NCI-H2171 (cell line): Measurements from ENCODE around the gene PRDM16.

Source experiments
- DNase-seq: peaks from one replicate; lab custom pipeline; 2025; lab: John Stamatoyannopoulos, UW

The PRDM16 gene

GRCh38 chr1:3183411-3183810 lies 114.4 kb downstream of the PRDM16 start:
- no peak for DNase-seq

GRCh38 chr1:3183813-3184212 lies 114.8 kb downstream of the PRDM16 start:
- DNase-seq: no peak

GRCh38 chr1:3184666-3185065 lies 115.7 kb downstream of the PRDM16 start:
- DNase-seq: no peak

GRCh38 chr1:3185896-3186525 lies 117.0 kb downstream of the PRDM16 start:
- DNase-seq: no peak

- DNase-seq: no peak
These were observed 117.5 kb downstream of the PRDM16 start for GRCh38 chr1:3186526-3186921.

GRCh38 chr1:3187415-3188149 lies 118.6 kb downstream of the PRDM16 start:
- DNase-seq: no peak

GRCh38 chr1:3188150-3188971 lies 119.4 kb downstream of the PRDM16 start:
- DNase-seq: no peak

- no peak for DNase-seq
These were observed 121.4 kb downstream of the PRDM16 start for GRCh38 chr1:3190256-3191041.

- no peak for DNase-seq
These were observed 123.4 kb downstream of the PRDM16 start for GRCh38 chr1:3192361-3192760.

- DNase-seq: no peak
These were observed 123.8 kb downstream of the PRDM16 start for GRCh38 chr1:3192825-3193224.

GRCh38 chr1:3193811-3194210 lies 124.8 kb downstream of the PRDM16 start:
- no peak for DNase-seq

- no peak for DNase-seq
These were observed 125.9 kb downstream of the PRDM16 start for GRCh38 chr1:3194760-3195479.

- DNase-seq: no peak
These were observed 126.4 kb downstream of the PRDM16 start for GRCh38 chr1:3195480-3195815.

- DNase-seq: no peak
These were observed 127.0 kb downstream of the PRDM16 start for GRCh38 chr1:3195966-3196515.

GRCh38 chr1:3196577-3197245 lies 127.7 kb downstream of the PRDM16 start:
- DNase-seq: no peak

- DNase-seq: no peak
These were observed 128.8 kb downstream of the PRDM16 start for GRCh38 chr1:3197781-3198316.

GRCh38 chr1:3198371-3199271 lies 129.6 kb downstream of the PRDM16 start:
- DNase-seq: no peak

- DNase-seq: no peak
These were observed 135.7 kb downstream of the PRDM16 start for GRCh38 chr1:3204725-3205124.

- DNase-seq: no peak
These were observed 136.8 kb downstream of the PRDM16 start for GRCh38 chr1:3205815-3206214.
